Globus pallidus (tissue), 1 donor: ENCODE results near the gene ZNF622.

Experiments
- DNase-seq: peaks from one replicate; pipeline ENCODE4 v3.0.0-alpha.2; 2015; ENCODE audit warnings: low spot score

Gene ZNF622

GRCh38 chr5:16430349-16431089 is 35.1 kb downstream of the ZNF622 start:
- DNase-seq, result no peak

GRCh38 chr5:16428359-16428758 is 37.2 kb downstream of the ZNF622 start:
- no peak for DNase-seq

GRCh38 chr5:16427587-16427986 is 38.0 kb downstream of the ZNF622 start:
- no peak for DNase-seq

- DNase-seq, result no peak
These were observed 47.1 kb downstream of the ZNF622 start for GRCh38 chr5:16418471-16418922.

GRCh38 chr5:16417398-16418074 is 48.1 kb downstream of the ZNF622 start:
- no peak for DNase-seq

- DNase-seq, result no peak
These were observed 50.7 kb downstream of the ZNF622 start for GRCh38 chr5:16414861-16415260.

GRCh38 chr5:16413166-16413860 is 52.3 kb downstream of the ZNF622 start:
- no peak for DNase-seq

- no peak for DNase-seq
These were observed 53.0 kb downstream of the ZNF622 start for GRCh38 chr5:16412556-16412955.

GRCh38 chr5:16411741-16412455 is 53.7 kb downstream of the ZNF622 start:
- DNase-seq, result no peak

- no peak for DNase-seq
These were observed 54.4 kb downstream of the ZNF622 start for GRCh38 chr5:16411235-16411634.

GRCh38 chr5:16410338-16410737 is 55.3 kb downstream of the ZNF622 start:
- DNase-seq, result no peak

GRCh38 chr5:16406630-16407029 is 59.0 kb downstream of the ZNF622 start:
- no peak for DNase-seq

GRCh38 chr5:16406023-16406422 is 59.6 kb downstream of the ZNF622 start:
- DNase-seq, result no peak
